ENCODE data around the gene RHOU.

Gene RHOU

DNA sequence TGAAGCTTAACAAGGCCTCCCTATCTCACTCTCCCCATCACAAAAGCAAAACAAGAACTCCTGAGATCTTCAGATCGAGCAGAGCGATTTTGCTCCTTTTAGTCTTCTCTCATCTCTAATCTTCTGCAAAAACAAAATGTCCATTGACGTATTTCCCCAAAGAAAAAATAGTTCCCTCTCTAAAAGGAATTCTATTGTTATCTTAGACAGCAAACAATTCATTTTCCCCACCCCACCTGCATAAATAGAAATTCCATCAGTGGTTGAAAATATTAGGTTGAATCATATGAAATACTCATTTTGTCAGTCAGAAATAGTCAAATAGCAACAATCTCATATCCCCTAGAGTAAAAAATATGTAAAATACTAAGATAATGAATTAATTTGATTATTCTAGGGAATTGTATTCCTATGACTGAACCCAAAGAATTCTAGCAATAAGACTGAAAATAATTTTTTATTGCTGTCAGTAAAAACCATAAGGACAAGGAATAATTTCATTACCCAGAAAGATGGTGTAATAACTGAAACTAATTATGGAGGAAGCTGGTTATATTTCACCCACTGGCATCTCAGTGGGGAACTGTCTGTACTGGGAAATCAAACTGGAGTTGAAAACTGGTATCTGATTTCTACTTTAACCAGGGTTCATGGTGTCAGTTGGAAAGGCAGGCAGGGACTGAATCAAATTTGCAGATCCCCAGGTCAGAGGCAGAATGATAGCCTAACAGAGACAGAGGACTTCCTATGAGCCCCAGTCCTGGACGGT, 51.3 kb downstream of the RHOU start:
- no peak for DNase-seq

DNA sequence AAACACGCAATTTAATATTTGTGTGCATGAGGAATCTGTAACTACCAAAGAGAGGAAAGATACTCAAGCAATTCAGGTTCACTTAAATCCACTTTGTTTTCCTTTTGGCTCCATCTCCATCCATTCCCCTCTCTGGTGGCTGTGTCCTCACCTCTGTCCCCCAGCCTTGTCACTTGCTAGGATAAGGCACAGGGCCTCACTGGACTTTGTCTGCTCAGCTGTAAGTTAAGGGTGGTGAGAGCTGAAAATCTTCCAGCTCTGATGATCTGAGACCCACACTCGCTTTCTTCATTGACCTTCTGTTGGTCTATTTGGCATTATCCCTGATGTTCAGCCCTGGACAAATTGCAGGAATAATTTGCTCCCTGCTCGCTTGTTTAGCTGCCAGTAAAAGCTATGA, 56.5 kb downstream of the RHOU start:
- no peak for DNase-seq

DNA sequence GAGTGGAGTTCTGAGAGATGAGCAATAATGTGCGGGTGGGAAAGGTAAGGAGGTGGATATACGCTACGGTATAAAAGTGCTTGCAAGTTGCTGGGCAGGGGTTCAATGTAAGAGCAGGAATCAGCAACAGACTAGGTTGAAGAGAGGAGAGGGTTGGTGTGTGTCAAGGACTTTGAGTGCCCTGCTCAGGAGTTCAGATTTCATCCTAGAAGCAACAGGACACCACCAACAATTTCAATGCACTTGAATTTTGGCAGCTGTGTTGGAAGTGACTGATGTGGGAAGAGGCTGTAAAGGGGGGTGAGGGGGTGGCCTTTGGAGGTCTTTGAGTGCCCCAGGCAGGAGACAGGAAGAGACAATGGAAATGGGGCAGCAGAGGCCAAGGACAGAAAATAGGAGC, 57.3 kb downstream of the RHOU start:
- no peak for DNase-seq

DNA sequence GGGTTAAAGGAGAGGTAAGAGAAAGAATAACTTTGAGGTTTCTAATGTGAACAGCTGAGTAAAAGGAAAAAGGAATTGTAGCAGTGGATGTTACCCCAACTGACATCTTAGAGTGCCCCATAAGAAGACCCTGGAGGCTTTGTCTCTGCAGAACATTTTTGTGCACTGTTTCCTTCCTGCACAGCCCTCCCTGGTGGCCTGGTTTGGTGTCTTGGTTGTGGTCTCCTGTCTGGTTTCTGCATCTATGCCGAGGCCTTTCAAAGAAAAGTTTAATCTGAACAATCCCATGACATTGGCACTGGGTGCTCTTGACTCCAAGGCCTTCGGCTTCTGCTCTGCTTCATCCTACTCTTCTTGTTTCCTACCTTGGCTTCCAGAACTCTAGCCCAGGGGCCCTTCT, 57.8 kb downstream of the RHOU start:
- DNase-seq = no peak

DNA sequence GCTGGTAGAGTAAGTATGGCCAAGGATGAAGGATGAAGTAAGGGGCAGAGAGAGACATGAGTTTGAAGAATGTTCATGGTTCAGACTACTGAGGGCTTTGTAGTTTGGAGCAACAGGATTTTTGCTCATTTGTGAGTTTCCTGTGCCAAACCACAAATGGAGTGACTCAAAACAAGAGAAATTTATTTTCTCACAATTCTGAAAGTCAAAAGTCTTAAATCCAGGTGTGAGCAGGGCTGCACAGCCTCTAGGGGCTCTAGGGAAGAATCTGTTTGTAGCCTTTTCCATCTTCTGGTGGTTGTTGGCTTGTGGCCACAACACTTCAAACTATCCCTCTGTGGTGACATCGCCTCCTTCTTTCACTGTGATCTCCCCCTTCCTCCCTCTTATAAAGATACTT, 58.9 kb downstream of the RHOU start:
- no peak for DNase-seq

DNA sequence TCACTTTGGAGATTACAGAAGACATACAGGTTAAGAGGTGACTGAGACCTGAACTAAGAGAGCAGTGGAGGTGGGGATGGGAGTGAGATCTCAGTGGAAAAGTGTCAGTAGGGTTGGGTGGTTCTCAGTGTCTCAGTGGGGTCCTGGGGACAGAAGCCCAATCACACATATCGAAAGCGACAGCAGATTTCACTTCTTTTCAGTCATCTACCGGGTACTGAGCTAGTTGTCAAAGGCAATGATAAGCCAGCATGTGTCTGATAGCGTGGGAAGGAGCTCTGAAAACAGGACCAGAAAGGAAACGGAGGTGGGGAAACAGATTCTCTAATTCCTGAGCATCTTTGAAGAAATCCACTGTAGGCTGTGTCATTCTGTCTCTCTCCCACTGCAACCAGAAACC, 59.5 kb downstream of the RHOU start:
- DNase-seq = no peak

DNA sequence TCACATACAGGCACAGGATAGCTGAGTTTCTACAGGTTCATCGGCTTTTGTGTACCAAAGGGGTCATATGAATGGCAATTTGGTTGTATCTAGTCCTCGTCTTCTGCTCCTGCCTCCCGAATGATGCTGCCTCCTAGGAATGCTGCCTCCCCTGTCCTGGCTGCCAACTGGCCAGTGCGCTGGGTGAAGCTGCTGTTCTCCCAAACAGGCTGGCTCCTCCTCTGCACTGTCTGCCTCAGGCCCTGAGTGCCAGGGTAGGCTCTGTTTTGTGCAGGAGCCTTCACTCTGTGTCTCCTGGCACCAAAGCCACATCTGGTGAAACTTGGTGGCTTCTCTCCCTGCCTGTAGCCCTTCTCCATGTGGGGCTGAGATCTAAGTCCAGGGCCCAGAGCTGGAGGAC, 60.3 kb downstream of the RHOU start:
- DNase-seq = no peak

All from COR-L47 (cell line).